GM12878 (cell line): Measurements from ENCODE around the gene GNAQ. TPM values are rescaled to one million over a fixed set of nuclear protein-coding genes. Genes with fewer than 3 reads are reported as not detected.

Source experiments
- ATAC-seq: fragments of 200-7000 bp; cut with Tn5 transposase; 3 replicates; pipeline ENCODE4 v1.9.1; 2020; ENCODE audit warnings: mild to moderate bottlenecking, moderate library complexity
- BruUV-seq: library from RNA; stranded (reverse); fragments of 400-500 nt; replicated peaks from 2 replicates; lab custom pipeline; 2021; lab: Mats Ljungman, UMichigan
- CTCF ChIA-PET: fragments of 300-600 bp; sonication (Branson Sonifier 250); formaldehyde crosslinking; extraction: SDS; loops from one replicate; lab custom pipeline; 2021; ENCODE audit warnings: inconsistent platforms; lab: Yijun Ruan, JAX
- POLR2A ChIA-PET: fragments of 350-600 bp; formaldehyde crosslinking; extraction: SDS; loops from one replicate; lab custom pipeline; 2021; ENCODE audit warnings: inconsistent platforms; lab: Charles Lee
- RAD21 ChIA-PET: fragments of 300-600 bp; sonication (Branson Sonifier 250); formaldehyde crosslinking; loops from one replicate; lab custom pipeline; 2023; ENCODE audit warnings: antibody characterized with exemption; ENCODE audit not compliant: unreplicated experiment; lab: Charles Lee
- SMC1A ChIA-PET: fragments of 300-600 bp; sonication (Branson Sonifier 250); formaldehyde crosslinking; loops from one replicate; lab custom pipeline; 2023; ENCODE audit not compliant: unreplicated experiment, uncharacterized antibody; lab: Charles Lee
- DNase-seq: peaks from one replicate; pipeline ENCODE4 v3.0.0-alpha.2; 2011; ENCODE audit warnings: low read depth, low spot score
- FAIRE-seq: peaks from 3 replicates; lab custom pipeline; 2011; peaks lifted over from hg19 to GRCh38; lab: Jason Lieb, UNC
- H2AFZ ChIP-seq: 2 replicates; pipeline ENCODE4 v1.6.0; 2011; ENCODE audit warnings: low read depth, low read length, control low read depth; ENCODE audit not compliant: control insufficient read depth
- H3K27ac ChIP-seq: 2 replicates; pipeline ENCODE4 v1.5.1; 2011; ENCODE audit warnings: control low read depth; ENCODE audit not compliant: control insufficient read depth, insufficient read depth
- H3K27me3 ChIP-seq, 2 experiments: replicated peaks in 1 of 2; 2 replicates each; pipeline versions ENCODE4 v1.6.0 to v1.6.1; 2011; ENCODE audit warnings: low read length in 1 of 2; ENCODE audit not compliant: control insufficient read depth in 2 of 2, insufficient read depth in 2 of 2
- H3K36me3 ChIP-seq, 2 experiments: 2 replicates each; pipeline ENCODE4 v1.5.1; 2011; ENCODE audit warnings: low read length in 1 of 2; ENCODE audit not compliant: control insufficient read depth in 2 of 2, insufficient read depth in 2 of 2
- H3K4me1 ChIP-seq: 2 replicates; pipeline ENCODE4 v1.6.1; 2011; ENCODE audit warnings: mild to moderate bottlenecking, low read length, moderate library complexity, mixed read lengths; ENCODE audit not compliant: control insufficient read depth, insufficient read depth
- H3K4me2 ChIP-seq: 2 replicates; pipeline ENCODE4 v1.6.0; 2011; ENCODE audit warnings: control low read depth; ENCODE audit not compliant: control insufficient read depth, insufficient read depth
- H3K4me3 ChIP-seq: fragments of 200-600 bp; sonication (generic); 2 replicates; pipeline ENCODE4 v1.5.1; 2016
- H3K79me2 ChIP-seq: 2 replicates; pipeline ENCODE4 v1.6.0; 2011; ENCODE audit warnings: low read length; ENCODE audit not compliant: control insufficient read depth, insufficient read depth
- H3K9ac ChIP-seq: 2 replicates; pipeline ENCODE4 v1.8.0; 2011; ENCODE audit warnings: low read length, control low read depth, mixed read lengths; ENCODE audit not compliant: control insufficient read depth, insufficient read depth
- H3K9me3 ChIP-seq: replicated peaks from 3 replicates; pipeline ENCODE4 v1.5.1; 2011; ENCODE audit warnings: mild to moderate bottlenecking, low read length; ENCODE audit not compliant: control insufficient read depth, insufficient read depth
- H4K20me1 ChIP-seq: 2 replicates; pipeline ENCODE4 v1.6.0; 2011; ENCODE audit not compliant: control insufficient read depth, insufficient read depth
- BMI1 ChIP-seq: fragments of 450-650 bp; IDR thresholded peaks from 2 replicates; pipeline ENCODE4 v1.6.1; 2016; ENCODE audit warnings: mild to moderate bottlenecking, moderate library complexity, borderline replicate concordance
- CEBPB ChIP-seq, 2 experiments: fragments of 150-350 bp in 1 of 2; IDR thresholded peaks; 2 replicates each; pipeline ENCODE4 v1.6.1; 2012 to 2014; ENCODE audit warnings: low read depth in 2 of 2, low read length in 2 of 2, borderline replicate concordance in 1 of 2, inconsistent platforms in 1 of 2
- CEBPZ ChIP-seq: fragments of 150-350 bp; IDR thresholded peaks from 2 replicates; pipeline ENCODE4 v1.6.1; 2016; ENCODE audit warnings: low read depth, low read length
- EGR1 ChIP-seq, 2 experiments: IDR thresholded peaks; 1 replicate in 1 of 2; 2 replicates in 1 of 2; pipeline ENCODE4 v1.6.1; 2011 to 2012; ENCODE audit warnings: low read depth in 2 of 2, low read length in 2 of 2, borderline replicate concordance in 1 of 2, mild to moderate bottlenecking in 1 of 2, moderate library complexity in 1 of 2
- MYB ChIP-seq: fragments of 150-350 bp; IDR thresholded peaks from 2 replicates; pipeline ENCODE4 v1.6.1; 2014; ENCODE audit warnings: mild to moderate bottlenecking, low read depth, low read length, borderline replicate concordance
- NR2C2 ChIP-seq: IDR thresholded peaks from 2 replicates; pipeline ENCODE4 v1.6.1; 2011; ENCODE audit warnings: borderline replicate concordance, low read depth; ENCODE audit not compliant: control insufficient read depth, insufficient read length
- RAD51 ChIP-seq: fragments of 450-650 bp; IDR thresholded peaks from 2 replicates; pipeline ENCODE4 v1.6.1; 2016; ENCODE audit warnings: moderate library complexity, mild to moderate bottlenecking, inconsistent platforms
- SMAD1 ChIP-seq: fragments of 450-650 bp; IDR thresholded peaks from 2 replicates; pipeline ENCODE4 v1.6.1; 2018; ENCODE audit warnings: mild to moderate bottlenecking, low read depth; ENCODE audit not compliant: partially characterized antibody
- USF2 ChIP-seq: IDR thresholded peaks from 2 replicates; pipeline ENCODE4 v1.6.1; 2011; ENCODE audit warnings: low read depth, low read length, improper control_type of control experiment, borderline replicate concordance
- YBX1 ChIP-seq: fragments of 450-650 bp; IDR thresholded peaks from 2 replicates; pipeline ENCODE4 v1.6.1; 2016; ENCODE audit warnings: antibody characterized with exemption
- WGBS: methylation state at CpG from one replicate; pipeline ENCODE4 v1.1.6; 2016; ENCODE audit warnings: low lambda C conversion rate; ENCODE audit not compliant: insufficient replicate concordance, insufficient coverage; ENCODE audit errors: missing lambda C conversion rate; 5-methylcytosine and 5-hydroxymethylcytosine counted together
- in situ Hi-C: fragments of 300-500 bp; cut with MboI; formaldehyde crosslinking; loops from 9 replicates; pipeline ENCODE4 v1.14.3; 2018; ENCODE audit warnings: mixed read lengths
- intact Hi-C: fragments of 100-400 bp; cut with micrococcal nuclease; formaldehyde crosslinking; loops from one replicate; pipeline ENCODE4 v1.14.2; 2022; ENCODE audit not compliant: unreplicated experiment
- polyA plus RNA-seq, 11 experiments: library from polyadenylated mRNA; depleted of rRNA in 4 of 11; unstranded in 6 of 11; stranded (reverse) in 5 of 11; fragments of >200 nt; fragmentation: Nextera tagmentation in 4 of 11; fragmentation: Illumina TruSeq in 1 of 11; extraction: Ambion mirVana in 4 of 11; extraction: Trizol in 1 of 11; gene quantifications; 1 replicate in 1 of 11; 2 replicates in 10 of 11; pipeline versions ENCODE4 v1.2.1 to v1.2.3, GENCODE V29; 2011 to 2016; ENCODE audit warnings: inconsistent platforms in 2 of 11, missing spikeins in 2 of 11, low read depth in 1 of 11
- total RNA-seq, 4 experiments: library from RNA; depleted of rRNA in 3 of 4; stranded (reverse); fragments of >200 nt in 3 of 4; fragmentation: Illumina TruSeq in 1 of 4; extraction: Trizol in 1 of 4; gene quantifications; 2 replicates each; pipeline versions ENCODE4 v1.2.1 to v1.2.3, GENCODE V29; 2013 to 2021
- TF ChIP-seq, protein P1 (sequence below): fragments of 450-650 bp; IDR thresholded peaks from 2 replicates; pipeline ENCODE4 v1.6.1; 2014; ENCODE audit warnings: mild to moderate bottlenecking

Gene GNAQ
- total and polyA plus RNA-seq, 10 of the 15 experiments (the other 5 are each of a cell fraction or from before 2014, with no cell fraction given): 0.15 to 47.2 (median 0.49) TPM

DNA sequence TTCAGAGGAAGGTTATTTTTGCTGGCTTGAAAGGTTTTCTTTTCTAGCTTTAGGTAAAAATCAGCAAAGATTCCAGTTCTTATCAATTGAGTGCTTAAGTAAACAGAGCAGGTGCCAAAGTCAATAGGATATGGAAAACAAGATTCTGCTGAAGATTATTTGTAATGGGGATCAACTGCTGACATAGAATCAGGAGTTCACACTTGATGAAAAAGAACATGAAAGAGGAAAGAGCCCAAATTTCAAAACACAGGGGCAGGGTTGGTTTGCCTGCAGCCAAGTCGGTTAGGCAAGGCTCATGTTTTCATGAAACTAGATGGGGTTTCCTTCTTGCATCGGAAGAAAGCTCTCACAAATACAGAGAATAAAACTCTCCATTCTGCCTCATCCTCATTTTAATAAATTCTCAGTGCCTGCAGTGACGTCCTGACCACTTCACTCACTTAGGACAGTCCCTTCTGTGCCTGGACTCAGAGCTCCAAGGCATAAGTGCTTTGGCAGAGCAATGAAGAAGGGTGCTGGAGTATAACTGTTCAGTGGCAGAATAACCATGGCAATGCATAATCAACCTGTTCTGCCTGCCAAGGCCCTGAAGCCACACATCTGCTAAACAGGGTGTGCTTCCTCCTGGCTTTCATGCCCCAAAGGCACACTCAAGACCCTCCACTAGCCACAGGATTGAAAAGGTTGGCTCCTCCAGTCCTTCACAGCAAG lies 179.6 kb downstream of the GNAQ start:
- ATAC-seq (peak; percentile 11), FAIRE-seq (no peak), DNase-seq (no peak)
- WGBS: 26% methylated on average over 3 of the region's 3 CpGs
- Histone ChIP-seq H3K4me2 (no peak overlapping the region), H3K4me3 (no peak overlapping the region), H3K27me3 (no peaks in the 10 kb centered on the region; a peak in 1 of 4 replicates), H4K20me1 (no peaks in the 10 kb centered on the region), H3K4me1 (no peaks in the 10 kb centered on the region), H3K9ac (no peak overlapping the region), H2AFZ (no peak overlapping the region), H3K27ac (no peak overlapping the region), H3K9me3 (no peaks in the 10 kb centered on the region), H3K79me2 (no peaks in the 10 kb centered on the region), H3K36me3 (no peaks in the 10 kb centered on the region)
- CTCF ChIA-PET: interaction anchor here (0.6 to 1.2 kb wide), 3 partner anchors 10 to 183 kb away, joined by 3 to 4 read pairs (median 4); no protein-coding TSS in a partner anchor
- POLR2A ChIA-PET: interaction anchor here (0.6 to 1.7 kb wide), 4 partner anchors 15 to 48 kb away, joined by 3 to 4 read pairs (median 3); no protein-coding TSS in a partner anchor
- SMC1A ChIA-PET: interaction anchor here (0.5 to 1.5 kb wide), 6 partner anchors 10 to 184 kb away, joined by 3 to 4 read pairs (median 3); no protein-coding TSS in a partner anchor
- RAD21 ChIA-PET: interaction anchor here (1.2 to 2.4 kb wide), 4 partner anchors 10 to 159 kb away, joined by 3 to 10 read pairs (median 4); no protein-coding TSS in a partner anchor
- TF ChIP-seq EGR1 (IDR thresholded peaks at IDR 0.05; ENCODE audit: borderline replicate concordance in 1 of 2, low read depth in 2 of 2, low read length in 2 of 2): no peak
- TF ChIP-seq MYB: no peak
- TF ChIP-seq BMI1: no peak
- TF ChIP-seq YBX1: no peak
- TF ChIP-seq CEBPZ: no peak
- no peak for TF ChIP-seq CEBPB (IDR thresholded peaks at IDR 0.05; ENCODE audit: borderline replicate concordance in 1 of 2, low read depth in 2 of 2, low read length in 2 of 2)
- no peak for TF ChIP-seq NR2C2
- no peak for TF ChIP-seq RAD51
- no peak for TF ChIP-seq SMAD1
- TF ChIP-seq USF2: no peak
- TF ChIP-seq, protein P1, sequence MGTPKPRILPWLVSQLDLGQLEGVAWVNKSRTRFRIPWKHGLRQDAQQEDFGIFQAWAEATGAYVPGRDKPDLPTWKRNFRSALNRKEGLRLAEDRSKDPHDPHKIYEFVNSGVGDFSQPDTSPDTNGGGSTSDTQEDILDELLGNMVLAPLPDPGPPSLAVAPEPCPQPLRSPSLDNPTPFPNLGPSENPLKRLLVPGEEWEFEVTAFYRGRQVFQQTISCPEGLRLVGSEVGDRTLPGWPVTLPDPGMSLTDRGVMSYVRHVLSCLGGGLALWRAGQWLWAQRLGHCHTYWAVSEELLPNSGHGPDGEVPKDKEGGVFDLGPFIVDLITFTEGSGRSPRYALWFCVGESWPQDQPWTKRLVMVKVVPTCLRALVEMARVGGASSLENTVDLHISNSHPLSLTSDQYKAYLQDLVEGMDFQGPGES: no peak
- no TSS peak for BruUV-seq
- in situ Hi-C loops: no loop called here
- intact Hi-C loops: no loop called here
